KG1 (cell line): ENCODE data around the gene CTRB2.

Experiments
- DNase-seq: peaks from one replicate; lab custom pipeline; 2025; lab: John Stamatoyannopoulos, UW

Gene CTRB2

DNA sequence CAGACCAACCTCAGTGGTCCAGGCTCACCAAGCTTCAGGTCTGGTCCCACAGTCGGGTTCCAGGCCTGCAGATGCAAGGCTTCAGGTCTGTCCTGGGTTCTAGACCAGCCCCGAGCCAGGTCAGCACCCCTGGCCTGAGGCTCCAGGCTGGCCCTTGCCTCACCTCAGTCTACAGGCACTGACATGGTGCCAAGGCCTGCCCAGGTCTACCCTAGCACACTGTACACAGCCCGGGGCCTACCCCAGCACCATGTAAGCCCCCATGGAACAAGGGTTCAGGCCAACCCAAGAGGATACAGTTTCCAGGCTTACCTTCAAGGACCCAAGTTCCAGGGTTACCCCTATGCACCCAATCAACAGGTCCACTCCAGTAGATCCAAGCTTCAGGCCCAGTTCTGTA, 31.9 kb downstream of the CTRB2 start:
- DNase-seq = no peak

- no peak for DNase-seq
Measured at GRCh38 chr16:75172578-75172977, 34.4 kb downstream of the CTRB2 start.

GRCh38 chr16:75169899-75170405, 37.0 kb downstream of the CTRB2 start:
- DNase-seq = no peak

- no peak for DNase-seq
Measured at GRCh38 chr16:75160386-75160785, 46.6 kb downstream of the CTRB2 start.
